SK-N-SH (cell line): Measurements from ENCODE around the gene OTOG. TPM values are rescaled to one million over a fixed set of nuclear protein-coding genes. Genes with fewer than 3 reads are reported as not detected.

Experiments
- CTCF ChIA-PET: fragments of 300-600, 350-600 bp; formaldehyde crosslinking; extraction: SDS; loops from one replicate; lab custom pipeline; 2021; lab: Yijun Ruan, JAX
- POLR2A ChIA-PET: fragments of 350-600 bp; sonication (Branson Sonifier 250); formaldehyde crosslinking; extraction: SDS; loops from one replicate; lab custom pipeline; 2020; ENCODE audit warnings: antibody characterized with exemption, inconsistent platforms; lab: Yijun Ruan, JAX
- DNase-seq: peaks from one replicate; pipeline ENCODE4 v3.0.0; 2012
- H2AFZ ChIP-seq: fragments of 200-600 bp; sonication (generic); 2 replicates; pipeline ENCODE4 v1.8.1; 2016; ENCODE audit warnings: antibody characterized with exemption, mild to moderate bottlenecking, low read depth
- H3F3A ChIP-seq: fragments of 200-600 bp; sonication (generic); replicated peaks from 2 replicates; pipeline ENCODE3; 2016; ENCODE audit warnings: antibody characterized with exemption, mild to moderate bottlenecking; ENCODE audit not compliant: insufficient read depth
- H3K27ac ChIP-seq, 2 experiments: fragments of 200-500 bp in 1 of 2; fragments of 200-600 bp in 1 of 2; sonication (Bioruptor generic) in 1 of 2; sonication (generic), shearing (Covaris generic) in 1 of 2; 2 replicates each; pipeline versions ENCODE4 v1.5.1 to v1.6.1; 2014 to 2016; ENCODE audit warnings: low read depth in 2 of 2, inconsistent platforms in 1 of 2, low read length in 1 of 2, mild to moderate bottlenecking in 1 of 2, mixed read lengths in 1 of 2
- H3K27me3 ChIP-seq: fragments of 200-600 bp; sonication (generic), shearing (Covaris generic); 2 replicates; pipeline ENCODE4 v1.6.1; 2016; ENCODE audit warnings: mixed run types; ENCODE audit not compliant: insufficient read depth
- H3K36me3 ChIP-seq, 2 experiments: fragments of 200-500 bp in 1 of 2; fragments of 200-600 bp in 1 of 2; sonication (Bioruptor generic) in 1 of 2; sonication (generic) in 1 of 2; replicated peaks in 1 of 2; 2 replicates each; pipeline versions ENCODE3 to v1.5.1; 2014 to 2016; ENCODE audit warnings: low read length in 1 of 2, mild to moderate bottlenecking in 1 of 2; ENCODE audit not compliant: insufficient read depth in 2 of 2, control insufficient read depth in 1 of 2
- H3K4me1 ChIP-seq, 2 experiments: fragments of 200-500 bp in 1 of 2; fragments of 200-600 bp in 1 of 2; sonication (Bioruptor generic) in 1 of 2; sonication (generic), shearing (Covaris generic) in 1 of 2; 2 replicates each; pipeline versions ENCODE4 v1.5.1 to v1.6.1; 2014 to 2016; ENCODE audit warnings: low read depth in 1 of 2, low read length in 1 of 2, mixed run types in 1 of 2; ENCODE audit not compliant: insufficient read depth in 2 of 2, control insufficient read depth in 1 of 2
- H3K4me2 ChIP-seq: fragments of 200-600 bp; sonication (generic), shearing (Covaris generic); 2 replicates; pipeline ENCODE4 v1.6.1; 2017; ENCODE audit warnings: mixed run types
- H3K4me3 ChIP-seq, 2 experiments: fragments of 200-500 bp in 1 of 2; fragments of 200-600 bp in 1 of 2; sonication (Bioruptor generic) in 1 of 2; sonication (generic), shearing (Covaris generic) in 1 of 2; 2 replicates each; pipeline versions ENCODE4 v1.5.1 to v1.8.1; 2014 to 2016; ENCODE audit warnings: low read depth in 2 of 2, inconsistent platforms in 1 of 2, low read length in 1 of 2, mild to moderate bottlenecking in 1 of 2, mixed read lengths in 1 of 2, moderate library complexity in 1 of 2
- H3K79me2 ChIP-seq: fragments of 200-600 bp; sonication (generic); 2 replicates; pipeline ENCODE4 v1.8.1; 2017; ENCODE audit warnings: mild to moderate bottlenecking; ENCODE audit not compliant: insufficient read depth
- H3K9ac ChIP-seq: fragments of 200-600 bp; sonication (generic); 2 replicates; pipeline ENCODE4 v1.6.1; 2017; ENCODE audit warnings: mixed run types
- H3K9me2 ChIP-seq: fragments of 200-600 bp; sonication (generic); 2 replicates; pipeline ENCODE4 v1.6.1; 2017; ENCODE audit warnings: mixed run types
- H3K9me3 ChIP-seq: fragments of 200-600 bp; sonication (generic); 2 replicates; pipeline ENCODE4 v1.6.1; 2017; ENCODE audit warnings: mixed run types, mild to moderate bottlenecking, moderate library complexity
- H4K20me1 ChIP-seq: fragments of 200-600 bp; sonication (generic); 2 replicates; pipeline ENCODE4 v1.6.1; 2017; ENCODE audit warnings: mild to moderate bottlenecking, mixed run types; ENCODE audit not compliant: insufficient read depth
- CTCF ChIP-seq: fragments of 200-600 bp; sonication (generic); IDR thresholded peaks from 2 replicates; pipeline ENCODE4 v1.6.1; 2017; ENCODE audit warnings: antibody characterized with exemption, mild to moderate bottlenecking, moderate library complexity
- ELF1 ChIP-seq: IDR thresholded peaks from 2 replicates; pipeline ENCODE4 v1.4.0; 2012
- EP300 ChIP-seq, 2 experiments: IDR thresholded peaks; 2 replicates each; pipeline versions ENCODE4 v1.4.0 to v1.6.1; 2012; ENCODE audit warnings: borderline replicate concordance in 1 of 2, low read depth in 1 of 2, low read length in 1 of 2
- FOSL2 ChIP-seq: IDR thresholded peaks from 2 replicates; pipeline ENCODE4 v1.4.0; 2012; ENCODE audit warnings: low read depth, mild to moderate bottlenecking, moderate library complexity, borderline replicate concordance
- JUND ChIP-seq: IDR thresholded peaks from 2 replicates; pipeline ENCODE4 v1.4.0; 2012
- MEF2A ChIP-seq: IDR thresholded peaks from 2 replicates; pipeline ENCODE4 v1.4.0; 2012; ENCODE audit warnings: low read depth, borderline replicate concordance
- NFIC ChIP-seq: IDR thresholded peaks from 2 replicates; pipeline ENCODE4 v1.4.0; 2012; ENCODE audit warnings: borderline replicate concordance
- PBX3 ChIP-seq: IDR thresholded peaks from 2 replicates; pipeline ENCODE4; 2012
- RCOR1 ChIP-seq: fragments of 150-350 bp; IDR thresholded peaks from 2 replicates; pipeline ENCODE4 v1.6.1; 2017; ENCODE audit warnings: antibody characterized with exemption, low read length
- REST ChIP-seq: IDR thresholded peaks from 2 replicates; pipeline ENCODE4 v1.6.1; 2012; ENCODE audit warnings: mild to moderate bottlenecking, low read depth, low read length, moderate library complexity
- RFX5 ChIP-seq: IDR thresholded peaks from 2 replicates; pipeline ENCODE4 v1.6.1; 2012; ENCODE audit warnings: mild to moderate bottlenecking, improper control_type of control experiment, low read length
- SMC3 ChIP-seq: IDR thresholded peaks from 2 replicates; pipeline ENCODE4 v1.6.1; 2012; ENCODE audit warnings: low read depth, low read length, improper control_type of control experiment
- TCF12 ChIP-seq: IDR thresholded peaks from 2 replicates; pipeline ENCODE4 v1.4.0; 2012
- TEAD4 ChIP-seq: IDR thresholded peaks from 2 replicates; pipeline ENCODE4 v1.4.0; 2012; ENCODE audit warnings: mild to moderate bottlenecking, borderline replicate concordance; ENCODE audit not compliant: insufficient read depth
- USF2 ChIP-seq: fragments of 150-350 bp; IDR thresholded peaks from 2 replicates; pipeline ENCODE4 v1.6.1; 2017; ENCODE audit warnings: antibody characterized with exemption, low read length, low read depth, borderline replicate concordance
- WGBS: methylation state at CpG from one replicate; pipeline ENCODE4 v1.1.6; 2017; ENCODE audit warnings: low lambda C conversion rate; 5-methylcytosine and 5-hydroxymethylcytosine counted together
- polyA plus RNA-seq, 3 experiments: library from polyadenylated mRNA; depleted of rRNA; stranded (reverse); fragments of >200 nt; gene quantifications; 2 replicates each; pipeline ENCODE4 v1.2.3, GENCODE V29; 2012
- TF ChIP-seq, protein P1 (sequence below): fragments of 150-350 bp; IDR thresholded peaks from 2 replicates; pipeline ENCODE4 v1.6.1; 2016; ENCODE audit warnings: mild to moderate bottlenecking, low read depth, low read length
- TF ChIP-seq, protein P2 (sequence below): IDR thresholded peaks from 2 replicates; pipeline ENCODE4 v1.4.0; 2012; ENCODE audit warnings: low read depth, borderline replicate concordance

OTOG gene
- polyA plus RNA-seq, 1 of the 3 experiments (the other 2 are of a cell fraction): not detected

DNA sequence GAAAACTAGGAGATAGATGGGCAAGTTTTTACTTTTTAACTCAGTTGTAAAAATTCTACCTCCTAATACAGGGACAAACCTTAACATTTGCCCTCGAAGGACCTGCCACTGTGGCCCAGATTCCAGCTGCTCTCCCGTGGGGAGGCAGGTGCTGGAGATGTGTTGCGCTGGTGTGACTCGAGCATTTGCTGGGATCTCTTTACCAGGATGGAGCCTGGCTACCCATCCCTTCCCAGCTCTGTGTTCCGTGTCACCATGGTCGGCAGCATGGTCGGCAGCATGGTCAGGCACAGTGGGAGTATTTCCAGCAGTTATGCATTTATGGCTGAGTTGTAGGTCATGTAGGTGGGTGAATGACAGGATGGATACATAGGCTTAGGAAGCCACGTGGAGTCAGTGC is 41.1 kb downstream of the OTOG start:
- no peaks in the 10 kb centered on the region for H3K27me3 ChIP-seq

More for the DNA sequence above, 41.1 kb downstream of the OTOG start:
- H3F3A ChIP-seq: no peaks in the 10 kb centered on the region
- ChIA-PET CTCF (interaction anchor here (1.7 to 2.9 kb wide), 4 partner anchors 11 to 385 kb away, joined by 4 to 16 read pairs (median 10); no protein-coding TSS in a partner anchor), POLR2A (no interaction called here)
- H3K9ac ChIP-seq: no peak overlapping the region
- no peaks in the 10 kb centered on the region for H3K79me2 ChIP-seq
- H3K4me1 ChIP-seq: no peaks in the 10 kb centered on the region
- no peaks in the 10 kb centered on the region for H3K9me2 ChIP-seq
- no peak overlapping the region for H3K4me3 ChIP-seq
- no peaks in the 10 kb centered on the region for H4K20me1 ChIP-seq
- no peak overlapping the region for H3K4me2 ChIP-seq
- DNase-seq: no peak
- TF ChIP-seq, protein P1, sequence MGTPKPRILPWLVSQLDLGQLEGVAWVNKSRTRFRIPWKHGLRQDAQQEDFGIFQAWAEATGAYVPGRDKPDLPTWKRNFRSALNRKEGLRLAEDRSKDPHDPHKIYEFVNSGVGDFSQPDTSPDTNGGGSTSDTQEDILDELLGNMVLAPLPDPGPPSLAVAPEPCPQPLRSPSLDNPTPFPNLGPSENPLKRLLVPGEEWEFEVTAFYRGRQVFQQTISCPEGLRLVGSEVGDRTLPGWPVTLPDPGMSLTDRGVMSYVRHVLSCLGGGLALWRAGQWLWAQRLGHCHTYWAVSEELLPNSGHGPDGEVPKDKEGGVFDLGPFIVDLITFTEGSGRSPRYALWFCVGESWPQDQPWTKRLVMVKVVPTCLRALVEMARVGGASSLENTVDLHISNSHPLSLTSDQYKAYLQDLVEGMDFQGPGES: no peak
- no peak for TF ChIP-seq JUND
- TF ChIP-seq TCF12: no peak
- TF ChIP-seq MEF2A: no peak
- no peak for TF ChIP-seq TEAD4
- no peak for TF ChIP-seq EP300 (IDR thresholded peaks at IDR 0.05; ENCODE audit: borderline replicate concordance in 1 of 2, low read depth in 1 of 2, low read length in 1 of 2)
- TF ChIP-seq USF2: no peak
- no peak for TF ChIP-seq CTCF
- TF ChIP-seq PBX3: no peak
- TF ChIP-seq ELF1: no peak
- TF ChIP-seq RCOR1: no peak
- TF ChIP-seq NFIC: no peak
- TF ChIP-seq, protein P2, sequence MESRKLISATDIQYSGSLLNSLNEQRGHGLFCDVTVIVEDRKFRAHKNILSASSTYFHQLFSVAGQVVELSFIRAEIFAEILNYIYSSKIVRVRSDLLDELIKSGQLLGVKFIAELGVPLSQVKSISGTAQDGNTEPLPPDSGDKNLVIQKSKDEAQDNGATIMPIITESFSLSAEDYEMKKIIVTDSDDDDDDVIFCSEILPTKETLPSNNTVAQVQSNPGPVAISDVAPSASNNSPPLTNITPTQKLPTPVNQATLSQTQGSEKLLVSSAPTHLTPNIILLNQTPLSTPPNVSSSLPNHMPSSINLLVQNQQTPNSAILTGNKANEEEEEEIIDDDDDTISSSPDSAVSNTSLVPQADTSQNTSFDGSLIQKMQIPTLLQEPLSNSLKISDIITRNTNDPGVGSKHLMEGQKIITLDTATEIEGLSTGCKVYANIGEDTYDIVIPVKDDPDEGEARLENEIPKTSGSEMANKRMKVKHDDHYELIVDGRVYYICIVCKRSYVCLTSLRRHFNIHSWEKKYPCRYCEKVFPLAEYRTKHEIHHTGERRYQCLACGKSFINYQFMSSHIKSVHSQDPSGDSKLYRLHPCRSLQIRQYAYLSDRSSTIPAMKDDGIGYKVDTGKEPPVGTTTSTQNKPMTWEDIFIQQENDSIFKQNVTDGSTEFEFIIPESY: no peak
- TF ChIP-seq SMC3: no peak
- no peak for TF ChIP-seq REST
- TF ChIP-seq RFX5: no peak
- TF ChIP-seq FOSL2: no peak
- TF ChIP-seq, all 33 proteins: peak for 0
- Histone ChIP-seq H2AFZ (no peak overlapping the region), H3K36me3 (no peaks in the 10 kb centered on the region), H3K9me3 (no peaks in the 10 kb centered on the region), H3K27ac (no peak overlapping the region)
- WGBS: 44% methylated on average over 8 of the region's 8 CpGs
